PC-9 (cell line): ENCODE results near the gene CNGA3. TPM values are rescaled to one million over a fixed set of nuclear protein-coding genes. Genes with fewer than 3 reads are reported as not detected.

Source experiments
- BruUV-seq: library from RNA; stranded (reverse); fragments of 400-500 nt; replicated peaks from 2 replicates; lab custom pipeline; 2021; lab: Mats Ljungman, UMichigan
- CTCF ChIA-PET: fragments of 300-600 bp; sonication (Branson Sonifier 250); formaldehyde crosslinking; loops from one replicate; lab custom pipeline; 2022; ENCODE audit warnings: antibody characterized with exemption; lab: Charles Lee
- POLR2A ChIA-PET: fragments of 300-600 bp; sonication (Branson Sonifier 250); formaldehyde crosslinking; loops from one replicate; lab custom pipeline; 2022; ENCODE audit warnings: antibody characterized with exemption; ENCODE audit not compliant: unreplicated experiment; lab: Charles Lee
- DNase-seq, 2 experiments: peaks; one replicate each; pipeline versions ENCODE4 v3.0.0 to v3.0.0-alpha.2; 2015 to 2022; ENCODE audit warnings: mixed read lengths in 1 of 2
- H2AFZ ChIP-seq: fragments of 200-600 bp; sonication (generic); 2 replicates; pipeline ENCODE4 v1.8.1; 2017; ENCODE audit warnings: antibody characterized with exemption
- H3F3A ChIP-seq: fragments of 200-600 bp; sonication (generic); 2 replicates; pipeline ENCODE4 v1.8.1; 2017; ENCODE audit warnings: antibody characterized with exemption, mild to moderate bottlenecking, low read depth; ENCODE audit not compliant: insufficient read depth
- H3K27ac ChIP-seq: fragments of 200-600 bp; sonication (generic); 2 replicates; pipeline ENCODE4 v1.6.1; 2016; ENCODE audit warnings: mixed run types
- H3K27me3 ChIP-seq: fragments of 200-600 bp; sonication (generic); 2 replicates; pipeline ENCODE4 v1.6.1; 2016; ENCODE audit warnings: low read depth, mixed run types; ENCODE audit not compliant: insufficient read depth
- H3K36me3 ChIP-seq: fragments of 200-600 bp; sonication (generic); 2 replicates; pipeline ENCODE4 v1.6.1; 2016; ENCODE audit warnings: low read depth, mixed run types
- H3K4me1 ChIP-seq: fragments of 200-600 bp; sonication (generic); replicated peaks from 2 replicates; pipeline ENCODE4 v1.6.1; 2016; ENCODE audit warnings: mixed run types; ENCODE audit not compliant: insufficient read depth
- H3K4me2 ChIP-seq: fragments of 200-600 bp; sonication (generic); 2 replicates; pipeline ENCODE4 v1.6.1; 2017; ENCODE audit warnings: mixed run types
- H3K4me3 ChIP-seq: fragments of 200-600 bp; sonication (generic); 2 replicates; pipeline ENCODE4 v1.6.1; 2016; ENCODE audit warnings: mixed run types
- H3K79me2 ChIP-seq: fragments of 200-600 bp; sonication (generic); 2 replicates; pipeline ENCODE4 v1.6.1; 2017; ENCODE audit warnings: low read depth, mixed run types
- H3K9me2 ChIP-seq: fragments of 200-600 bp; sonication (generic); 2 replicates; pipeline ENCODE4 v1.8.1; 2017; ENCODE audit warnings: mild to moderate bottlenecking; ENCODE audit not compliant: insufficient read depth
- H3K9me3 ChIP-seq: fragments of 200-600 bp; sonication (generic); 2 replicates; pipeline ENCODE4 v1.8.1; 2016; ENCODE audit warnings: low read depth; ENCODE audit not compliant: insufficient read depth
- H4K20me1 ChIP-seq: fragments of 200-600 bp; sonication (generic); 2 replicates; pipeline ENCODE4 v1.8.1; 2017; ENCODE audit not compliant: insufficient read depth
- CTCF ChIP-seq: fragments of 200-600 bp; sonication (generic); conservative IDR thresholded peaks from 2 replicates; pipeline ENCODE4 v1.6.1; 2017; ENCODE audit warnings: mixed run types, antibody characterized with exemption, mild to moderate bottlenecking, moderate library complexity
- EZH2 ChIP-seq: fragments of 200-600 bp; sonication (generic); IDR thresholded peaks from 2 replicates; pipeline ENCODE4 v1.8.0; 2017; ENCODE audit warnings: antibody characterized with exemption, low read depth
- intact Hi-C: fragments of 100-400 bp; cut with micrococcal nuclease; formaldehyde crosslinking; loops from one replicate; pipeline ENCODE4 v1.10.0; 2022; ENCODE audit not compliant: unreplicated experiment
- total RNA-seq: library from RNA; stranded (reverse); gene quantifications from 2 replicates; pipeline ENCODE4 v1.2.3, GENCODE V29; 2021

CNGA3 gene
- total RNA-seq, 1 experiment from 2014 or later, result not detected

- peaks cover 4% of the 10 kb centered on the region for H3K27me3 ChIP-seq
- ChIA-PET CTCF (interaction anchor here (0.6 kb wide), 1 partner anchor 254 kb away, joined by 10 read pairs; no protein-coding TSS in a partner anchor), POLR2A (no interaction called here)
- no peak overlapping the region for H3K4me3 ChIP-seq
- H3K27ac ChIP-seq, result no peak overlapping the region
- BruUV-seq, result no TSS peak
- H2AFZ ChIP-seq, result no peak overlapping the region
- peaks cover 13% of the 10 kb centered on the region for H3K4me1 ChIP-seq
- H3K9me3 ChIP-seq, result no peaks in the 10 kb centered on the region
- TF ChIP-seq EZH2 (no peak), CTCF (no peak)
- H3K79me2 ChIP-seq, result no peaks in the 10 kb centered on the region
- H3K9me2 ChIP-seq, result no peaks in the 10 kb centered on the region; the same call in 1 of the 2 replicates
- intact Hi-C loops, result loop anchor here (10.0 kb wide), 1 partner anchor 197 kb away; no protein-coding TSS in a partner anchor
- no peaks in the 10 kb centered on the region for H4K20me1 ChIP-seq
- no peak overlapping the region for H3K4me2 ChIP-seq
- H3K36me3 ChIP-seq, result no peaks in the 10 kb centered on the region
- no peaks in the 10 kb centered on the region for H3F3A ChIP-seq
- DNase-seq, result no peak
Measured at GRCh38 chr2:98381494-98381893, 35.2 kb downstream of the CNGA3 start.

DNA sequence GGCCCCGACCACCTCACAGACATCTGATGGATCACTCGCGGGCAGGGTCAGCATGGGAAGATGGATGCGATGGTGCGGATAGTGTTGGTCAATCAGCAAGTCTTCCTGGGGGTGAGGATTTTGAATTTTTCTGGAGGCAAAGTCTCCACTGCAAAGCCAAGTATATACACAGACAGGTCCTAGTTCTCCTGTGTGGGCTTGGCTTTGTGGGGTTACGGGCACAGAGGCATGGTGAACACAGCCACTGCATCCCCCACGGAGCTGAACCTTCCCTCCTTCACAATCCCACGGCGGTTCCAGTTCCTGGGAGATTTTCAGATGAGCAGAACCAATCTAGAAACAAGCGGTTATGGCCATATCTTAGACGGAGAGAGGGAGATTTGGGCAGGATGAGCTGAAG is 35.8 kb downstream of the CNGA3 start:
- TF ChIP-seq CTCF (no peak), EZH2 (no peak)
- no peak for DNase-seq
- Histone ChIP-seq H3K4me3 (no peak overlapping the region), H3K9me2 (no peaks in the 10 kb centered on the region; the same call in 1 of the 2 replicates), H2AFZ (no peak overlapping the region), H3F3A (no peaks in the 10 kb centered on the region), H3K4me2 (no peak overlapping the region), H3K9me3 (no peaks in the 10 kb centered on the region), H3K27me3 (peaks cover 10% of the 10 kb centered on the region), H3K79me2 (no peaks in the 10 kb centered on the region), H4K20me1 (no peaks in the 10 kb centered on the region), H3K36me3 (no peaks in the 10 kb centered on the region), H3K27ac (no peak overlapping the region), H3K4me1 (peaks cover 13% of the 10 kb centered on the region)
- no TSS peak for BruUV-seq
- POLR2A ChIA-PET, result no interaction called here
- intact Hi-C loops, result loop anchor here (10.0 kb wide), 1 partner anchor 197 kb away; no protein-coding TSS in a partner anchor
- CTCF ChIA-PET, result interaction anchor here (0.6 to 1.3 kb wide), 2 partner anchors 254 to 682 kb away, joined by 4 to 10 read pairs; no protein-coding TSS in a partner anchor

GRCh38 chr2:98382739-98383138 is 36.5 kb downstream of the CNGA3 start:
- no peak for TF ChIP-seq EZH2
- TF ChIP-seq CTCF, result no peak
- Histone ChIP-seq H3K9me3 (no peaks in the 10 kb centered on the region), H3F3A (no peaks in the 10 kb centered on the region), H2AFZ (no peak overlapping the region), H3K27ac (no peak overlapping the region), H3K79me2 (no peaks in the 10 kb centered on the region), H3K4me2 (no peak overlapping the region), H3K36me3 (no peaks in the 10 kb centered on the region), H3K4me3 (no peak overlapping the region), H3K27me3 (peaks cover 14% of the 10 kb centered on the region), H3K4me1 (peaks cover 13% of the 10 kb centered on the region), H3K9me2 (no peaks in the 10 kb centered on the region; the same call in 1 of the 2 replicates), H4K20me1 (no peaks in the 10 kb centered on the region)
- ChIA-PET CTCF (interaction anchor here (1.3 kb wide), 1 partner anchor 683 kb away, joined by 4 read pairs; no protein-coding TSS in a partner anchor), POLR2A (no interaction called here)
- no peak for DNase-seq
- no TSS peak for BruUV-seq
- intact Hi-C loops, result loop anchor here (10.0 kb wide), 1 partner anchor 198 kb away; no protein-coding TSS in a partner anchor
